MM.1S (cell line): ENCODE results near the gene TLCD5.

Experiments
- CTCF ChIP-seq: fragments of 300-600 bp; sonication (generic); IDR thresholded peaks from 2 replicates; pipeline ENCODE4 v1.5.1; 2016; ENCODE audit warnings: antibody characterized with exemption, low read length, mixed read lengths
- EZH2 ChIP-seq: fragments of 300-600 bp; sonication (generic); optimal IDR thresholded peaks from 2 replicates; pipeline ENCODE3; 2017; ENCODE audit warnings: low read depth, mild to moderate bottlenecking, antibody characterized with exemption, low read length, mixed read lengths
- EZH2phosphoT487 ChIP-seq: fragments of 300-600 bp; sonication (generic); IDR thresholded peaks from 2 replicates; pipeline ENCODE4 v1.6.1; 2018; ENCODE audit warnings: antibody characterized with exemption, low read length

- TF ChIP-seq CTCF (no peak), EZH2 (no peak), EZH2phosphoT487 (no peak)
These were observed 14.2 kb upstream of the TLCD5 start for GRCh38 chr11:120310870-120311269.
